HG02610 (cell line): ENCODE data around the gene CTIF.

Experiments used
- ATAC-seq: cut with Tn5 transposase; IDR thresholded peaks from one replicate; pipeline ENCODE4 v1.9.1; 2021; ENCODE audit warnings: mild to moderate bottlenecking, moderate library complexity; ENCODE audit not compliant: unreplicated experiment

The CTIF gene

DNA sequence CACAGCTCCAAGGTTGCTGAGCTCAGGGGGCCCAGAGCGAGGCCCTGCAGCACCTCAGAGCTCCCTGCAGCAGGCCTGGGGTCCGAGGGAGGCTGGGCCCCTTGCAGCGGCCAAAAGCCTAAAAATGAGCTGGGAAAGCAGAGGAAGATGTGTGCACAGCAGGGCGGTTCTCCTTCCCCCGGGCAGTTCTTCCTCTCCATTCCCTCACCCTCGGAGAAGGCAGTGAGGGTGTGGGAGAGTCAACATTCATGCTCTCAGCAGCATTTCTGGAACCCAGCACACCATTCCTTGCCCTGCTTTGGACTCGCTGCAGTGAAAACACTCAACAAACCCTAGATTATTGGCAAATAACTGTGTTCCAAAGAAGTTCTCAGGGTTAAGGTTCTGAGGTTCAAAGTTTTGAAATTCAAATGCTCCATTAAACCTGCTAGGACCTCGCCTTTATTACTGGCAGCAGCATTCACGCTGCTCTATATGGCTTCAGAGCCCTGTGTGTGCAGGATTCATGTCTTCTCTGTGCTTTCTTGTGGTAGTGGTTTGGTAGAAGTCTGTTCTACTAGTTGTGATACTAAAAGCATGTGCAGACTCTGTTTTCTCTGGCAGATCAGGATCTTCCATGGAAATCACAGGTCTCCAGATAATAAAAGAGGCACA is 79.1 kb downstream of the CTIF start:
- ATAC-seq: no peak

DNA sequence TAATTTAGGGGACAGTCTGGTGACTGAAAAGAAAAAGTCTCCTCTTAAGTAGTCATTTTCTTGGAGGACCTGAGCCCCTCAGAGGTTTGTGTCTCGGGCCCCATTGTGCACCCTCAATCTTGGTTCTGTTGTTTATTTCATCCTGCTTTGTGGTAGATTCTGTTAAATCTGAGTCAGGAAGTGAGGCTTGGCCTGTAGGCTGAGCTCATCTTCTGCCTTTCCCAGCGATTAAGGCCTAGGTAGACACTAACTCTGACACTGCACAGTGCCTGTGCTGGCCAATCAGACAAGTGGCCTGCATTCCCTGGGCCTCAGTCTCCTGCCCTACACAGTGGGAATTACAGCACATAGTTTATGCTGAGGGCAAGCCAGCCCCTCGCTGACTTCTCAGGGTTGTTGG is 80.2 kb downstream of the CTIF start:
- no peak for ATAC-seq

DNA sequence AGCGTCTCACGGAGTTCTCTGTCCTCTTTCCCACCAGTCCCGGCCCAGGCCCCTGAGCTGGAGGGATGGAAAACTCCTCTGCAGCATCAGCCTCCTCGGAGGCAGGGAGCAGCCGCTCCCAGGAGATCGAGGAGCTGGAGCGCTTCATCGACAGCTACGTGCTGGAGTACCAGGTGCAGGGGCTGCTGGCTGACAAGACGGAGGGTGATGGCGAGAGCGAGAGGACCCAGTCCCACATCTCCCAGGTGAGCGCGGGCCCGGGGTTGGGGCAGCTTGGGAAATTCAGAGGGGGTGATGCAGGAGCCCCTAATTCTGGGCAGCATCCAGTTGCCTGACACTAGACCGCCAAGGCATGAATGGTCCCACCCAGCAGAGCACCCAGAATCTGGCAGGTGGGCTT is 80.7 kb downstream of the CTIF start:
- ATAC-seq: no peak

DNA sequence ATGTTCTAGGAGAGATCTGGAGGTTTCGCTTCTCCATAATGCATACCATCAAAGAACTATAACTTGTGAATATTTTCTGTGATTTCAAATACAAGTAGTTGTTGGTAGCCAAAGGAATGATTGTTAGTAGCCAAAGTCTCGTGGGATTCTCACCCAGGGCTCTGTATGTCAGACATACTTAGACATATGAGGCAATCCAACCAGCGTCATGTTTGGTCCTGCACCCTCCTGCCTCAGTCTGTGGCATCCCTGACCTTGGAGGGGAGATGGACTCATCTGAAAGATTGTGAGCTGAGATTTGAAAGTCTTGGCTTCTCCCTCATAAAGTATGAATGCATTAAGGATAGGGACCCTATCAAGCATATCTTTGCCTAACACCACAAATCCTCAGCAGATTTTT is 81.2 kb downstream of the CTIF start:
- ATAC-seq: no peak

DNA sequence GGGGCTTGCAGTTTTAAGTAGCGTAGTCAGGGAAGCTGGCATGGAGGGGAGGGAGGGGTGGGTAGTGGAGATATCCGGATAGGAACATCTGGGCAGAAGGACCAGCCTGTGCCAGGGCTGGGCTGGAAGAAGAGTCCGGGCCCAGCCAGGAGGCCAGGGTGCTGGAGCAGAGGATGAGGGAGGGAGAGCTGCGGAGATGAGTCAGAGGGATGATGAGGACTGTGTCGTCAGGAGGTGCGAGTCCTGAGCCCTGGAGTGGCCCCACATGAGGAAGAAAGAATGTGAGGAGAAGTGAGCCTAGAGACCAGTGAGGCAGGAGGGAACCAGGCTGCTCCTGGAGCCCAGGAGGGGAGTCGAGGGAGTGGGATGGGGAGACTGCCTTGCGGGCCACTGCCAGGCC is 82.4 kb downstream of the CTIF start:
- no peak for ATAC-seq

DNA sequence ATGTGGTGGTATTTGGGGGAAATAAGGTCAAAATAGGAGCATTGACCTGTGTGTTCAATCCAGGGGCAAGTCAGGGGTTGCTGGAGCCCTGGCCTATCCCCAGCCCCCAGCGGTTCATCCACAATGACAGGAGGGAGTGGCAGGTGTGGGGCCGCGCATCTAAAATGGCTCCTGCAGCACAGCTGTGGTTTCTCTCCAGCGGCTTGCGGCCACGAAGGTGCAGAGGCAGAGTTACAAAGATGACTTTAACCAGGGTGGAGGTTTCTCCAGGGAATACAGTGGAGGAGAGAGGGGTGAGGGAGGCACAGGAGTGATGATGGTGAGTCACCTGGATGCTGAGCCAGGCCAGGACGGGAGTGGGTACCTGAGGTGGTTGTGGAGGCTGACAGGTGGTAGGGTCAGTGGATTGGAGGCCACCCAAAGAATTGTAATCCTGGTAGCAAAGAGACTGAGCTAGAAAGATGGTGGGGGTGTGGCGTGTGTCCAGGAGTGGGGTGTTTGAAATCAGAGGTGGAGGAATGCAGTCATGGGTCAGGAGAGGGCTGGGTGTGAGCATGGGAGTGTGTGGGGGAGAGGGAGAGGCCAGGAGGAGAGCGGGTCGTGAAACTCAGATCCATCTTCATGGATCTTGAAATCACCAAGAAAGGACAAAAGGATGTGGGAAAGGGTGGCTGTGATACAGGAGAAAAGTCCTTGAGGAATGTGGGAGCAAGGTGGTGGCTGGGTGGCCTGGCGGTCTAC is 83.2 kb downstream of the CTIF start:
- ATAC-seq: no peak

DNA sequence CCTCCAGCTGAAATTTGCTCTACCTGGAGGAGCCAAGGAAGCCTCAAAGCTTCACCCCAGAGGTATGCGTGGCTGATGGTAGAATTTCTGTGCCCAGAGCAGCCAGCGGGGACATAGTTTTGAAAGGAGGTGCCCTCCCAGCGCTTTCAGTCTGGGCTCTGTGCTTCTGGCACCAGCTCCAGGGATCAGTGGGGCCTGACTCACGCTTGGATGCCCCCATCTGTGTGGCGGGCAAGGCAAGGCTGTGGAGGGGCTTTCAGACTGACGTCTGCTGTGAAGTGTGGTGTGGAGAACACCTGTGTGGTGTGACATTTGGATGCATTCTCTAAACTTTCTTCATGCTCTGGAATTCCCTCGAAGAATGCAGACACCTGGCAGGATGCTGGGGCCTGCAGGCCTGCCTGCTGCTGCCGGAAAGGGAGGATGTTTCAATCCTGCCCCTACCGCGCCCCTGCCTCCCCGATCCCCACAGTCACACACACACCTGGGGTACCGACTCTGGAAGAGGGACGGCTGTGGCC is 84.1 kb downstream of the CTIF start:
- ATAC-seq: no peak

DNA sequence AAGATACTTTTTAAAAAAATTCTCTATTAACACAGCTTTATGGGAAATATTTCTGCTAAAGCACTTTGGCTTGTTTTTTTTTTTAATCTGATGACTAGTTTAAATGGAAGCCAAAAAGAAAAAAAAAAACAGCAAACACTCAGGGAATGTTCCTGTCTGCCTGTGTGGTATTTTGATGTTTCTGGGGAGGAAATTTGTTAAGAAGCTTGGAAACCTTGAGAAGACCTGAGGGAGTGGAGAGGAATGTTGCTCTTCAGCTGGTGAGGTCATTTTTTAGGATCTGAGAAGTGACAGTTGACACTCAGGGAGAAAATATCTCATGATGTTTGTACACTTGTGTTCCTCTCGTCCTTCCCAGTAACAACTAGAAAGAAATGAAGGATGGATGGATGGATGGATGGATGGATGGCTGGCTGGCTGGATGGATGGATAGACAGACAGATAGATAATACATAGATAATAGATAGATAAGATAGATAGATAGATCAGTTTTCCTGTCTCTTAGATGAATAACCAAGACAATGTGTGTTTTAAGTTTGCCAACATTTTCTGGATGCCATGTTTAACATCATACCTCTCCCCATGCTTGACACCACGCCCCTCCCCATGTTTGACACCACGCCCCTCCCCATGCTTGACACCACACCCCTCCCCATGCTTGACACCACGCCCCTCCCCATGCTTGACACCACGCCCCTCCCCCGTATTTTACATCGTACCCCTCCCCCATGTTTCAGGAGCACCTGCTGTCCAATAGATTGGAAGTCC is 84.8 kb downstream of the CTIF start:
- no peak for ATAC-seq

DNA sequence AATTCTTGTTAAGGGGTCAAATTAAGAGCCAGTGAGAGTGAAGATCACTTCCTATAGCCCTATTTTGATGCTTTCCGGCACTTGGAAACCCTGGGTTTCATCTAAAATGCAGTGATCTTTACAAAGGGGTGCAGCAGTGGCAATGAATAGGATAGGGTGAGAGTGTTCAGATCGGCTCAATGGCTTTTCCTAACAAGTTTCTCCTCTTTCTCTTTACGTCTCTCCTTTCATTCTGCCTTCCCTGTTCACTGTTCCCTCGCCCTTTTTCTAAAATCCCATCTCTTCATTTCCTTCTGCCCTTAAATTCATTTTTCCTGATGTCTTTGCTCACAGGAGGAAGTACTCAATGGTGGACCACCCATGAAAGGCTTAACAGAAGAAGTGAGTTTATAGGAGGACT is 86.0 kb downstream of the CTIF start:
- no peak for ATAC-seq

DNA sequence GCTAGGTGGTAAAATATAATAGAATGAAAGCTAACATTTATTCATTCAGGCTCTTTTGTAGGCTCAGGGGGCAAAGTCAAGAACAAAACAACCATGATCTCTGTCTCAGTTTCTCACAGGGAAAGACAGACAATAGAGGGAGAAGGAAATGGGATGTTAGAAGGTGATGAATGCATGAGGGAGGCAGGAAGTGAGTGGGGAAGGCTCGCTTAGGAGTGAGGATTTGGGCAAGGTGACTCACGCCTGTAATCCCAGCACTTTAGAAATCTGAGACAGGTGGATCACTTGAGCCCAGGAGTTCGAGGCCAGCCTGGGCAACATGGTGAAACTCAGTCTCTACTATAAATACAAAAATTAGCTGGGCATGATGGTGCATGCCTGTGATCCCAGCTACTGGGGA is 88.4 kb downstream of the CTIF start:
- no peak for ATAC-seq

DNA sequence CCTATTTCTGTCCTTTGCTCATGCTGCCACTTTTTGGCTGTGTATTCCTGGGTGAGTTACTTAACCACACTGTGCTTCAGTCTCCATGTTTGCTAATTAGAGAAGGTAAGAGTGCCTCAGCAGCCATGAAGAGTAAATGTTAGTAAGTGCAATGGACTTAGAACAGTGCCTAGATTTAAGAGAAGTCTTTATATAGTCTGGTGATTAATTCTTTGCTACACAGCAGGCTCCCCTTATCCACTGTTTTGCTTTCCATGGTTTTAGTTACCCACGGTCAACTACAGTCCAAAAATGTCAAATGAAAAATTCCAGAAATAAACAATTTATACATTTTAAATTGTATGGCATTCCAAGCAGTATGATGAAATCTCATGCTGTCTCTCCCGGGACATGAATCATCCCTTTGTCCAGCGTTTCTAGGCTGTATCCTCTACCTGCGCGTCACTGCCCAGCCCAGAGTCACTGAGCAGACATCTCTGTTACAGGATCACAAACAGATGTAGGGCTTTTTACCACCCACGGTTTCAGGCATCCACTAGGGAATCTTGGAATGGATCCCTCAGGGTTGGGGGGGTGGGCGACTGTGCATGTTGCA is 91.0 kb downstream of the CTIF start:
- ATAC-seq: no peak

DNA sequence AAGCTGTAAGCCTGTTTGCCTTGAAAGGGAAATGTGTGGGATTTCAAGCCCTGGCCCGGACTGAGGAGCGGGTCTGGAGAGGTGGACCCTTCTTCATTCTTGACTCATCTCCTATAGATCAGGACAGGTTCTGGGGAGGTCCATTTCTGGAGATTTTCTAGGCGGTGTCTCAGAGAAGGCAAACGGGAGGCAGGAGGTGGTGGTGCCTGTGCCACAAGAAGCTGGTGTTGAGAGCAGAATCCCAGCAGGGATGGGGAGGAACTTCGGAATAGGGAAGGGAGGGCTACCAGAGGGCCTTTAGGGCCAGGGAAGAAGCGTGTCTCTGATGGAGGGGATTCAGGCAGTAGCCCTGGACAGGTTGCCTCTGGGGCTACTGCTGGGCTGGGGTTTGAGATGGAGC is 93.0 kb downstream of the CTIF start:
- ATAC-seq: no peak

DNA sequence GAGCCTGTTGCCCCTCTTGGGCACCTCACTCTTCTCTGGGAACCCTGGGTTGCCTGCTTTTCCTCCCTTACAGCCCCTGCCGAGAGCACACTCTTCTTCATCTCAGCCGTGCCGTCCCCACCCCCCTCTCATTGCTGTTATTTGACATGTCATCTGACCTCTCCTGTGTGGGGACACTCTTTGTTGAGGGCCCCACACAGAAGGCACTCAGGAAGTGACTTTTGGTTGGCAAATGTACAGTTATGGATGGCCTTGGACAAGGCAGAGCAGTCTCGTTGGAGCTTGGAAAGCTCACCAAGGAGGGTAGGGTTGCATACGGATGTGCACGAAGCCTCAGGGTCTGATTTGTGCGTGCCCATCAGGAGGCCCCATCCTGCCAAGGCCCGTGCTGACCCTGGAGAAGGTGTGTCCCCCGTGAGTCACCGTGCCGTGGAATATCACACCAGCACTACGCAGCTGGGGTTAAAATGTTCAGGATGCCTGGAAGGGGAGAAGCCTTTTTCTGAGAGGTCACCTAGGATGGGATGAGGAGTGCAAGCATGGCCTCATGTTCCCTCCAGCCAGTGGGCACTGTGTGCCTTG is 93.9 kb downstream of the CTIF start:
- no peak for ATAC-seq

DNA sequence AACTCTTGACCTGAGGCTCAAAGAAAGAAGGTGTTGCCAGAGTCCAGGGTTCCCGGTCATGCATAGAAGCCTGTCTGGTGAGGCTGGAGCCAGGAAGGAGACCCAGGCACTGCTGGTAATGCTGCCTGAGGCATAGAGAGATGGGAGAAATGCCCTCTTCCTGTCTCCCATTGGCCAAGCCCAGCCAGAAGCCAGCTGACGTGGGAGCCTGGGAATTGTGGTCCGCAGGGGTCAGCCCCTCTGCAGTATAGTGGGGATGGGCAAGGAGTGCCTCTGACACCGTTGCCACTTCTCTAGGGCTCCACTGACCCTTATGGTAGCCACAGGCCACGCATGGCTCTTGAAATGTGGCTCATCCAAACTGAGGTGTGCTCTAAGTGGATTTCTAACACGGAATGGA is 95.7 kb downstream of the CTIF start:
- no peak for ATAC-seq

DNA sequence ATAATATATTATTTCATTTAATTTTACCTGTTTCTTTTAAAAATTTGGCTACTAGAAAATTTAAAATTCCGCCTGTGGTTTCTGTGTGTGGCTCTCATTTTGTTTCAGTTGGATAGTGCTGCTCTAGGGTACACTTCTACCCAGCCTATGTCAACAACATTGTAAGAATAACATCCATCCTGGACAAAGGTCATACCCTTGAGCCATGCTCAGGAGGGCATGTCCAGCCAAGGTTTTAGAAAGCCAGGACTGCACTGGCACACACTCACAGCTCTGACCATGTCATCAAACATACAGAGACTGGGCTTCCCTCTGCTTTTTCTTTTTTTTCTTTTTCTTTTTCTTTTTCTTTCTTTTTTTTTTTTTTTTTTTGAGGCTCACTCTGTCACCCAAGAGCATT is 96.1 kb downstream of the CTIF start:
- no peak for ATAC-seq

DNA sequence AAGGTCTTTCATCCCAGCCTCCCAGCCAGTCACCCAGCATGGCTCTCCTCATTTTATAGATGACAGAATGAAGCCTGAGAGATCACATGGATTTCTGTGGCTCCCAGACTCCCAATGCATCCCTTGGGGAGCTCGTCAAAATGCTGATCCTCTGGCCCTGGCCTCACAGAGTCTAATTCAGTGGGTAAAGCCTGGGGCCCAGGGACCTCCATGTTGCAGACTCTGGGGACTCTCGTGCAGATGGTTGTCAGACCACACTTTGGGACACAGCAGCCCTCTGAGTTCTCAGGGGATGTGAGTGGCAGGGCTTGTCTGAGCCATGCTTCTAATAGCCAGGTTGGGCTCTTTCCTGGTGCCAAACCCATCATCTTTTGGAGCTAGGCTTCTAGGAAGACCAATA is 97.0 kb downstream of the CTIF start:
- no peak for ATAC-seq

DNA sequence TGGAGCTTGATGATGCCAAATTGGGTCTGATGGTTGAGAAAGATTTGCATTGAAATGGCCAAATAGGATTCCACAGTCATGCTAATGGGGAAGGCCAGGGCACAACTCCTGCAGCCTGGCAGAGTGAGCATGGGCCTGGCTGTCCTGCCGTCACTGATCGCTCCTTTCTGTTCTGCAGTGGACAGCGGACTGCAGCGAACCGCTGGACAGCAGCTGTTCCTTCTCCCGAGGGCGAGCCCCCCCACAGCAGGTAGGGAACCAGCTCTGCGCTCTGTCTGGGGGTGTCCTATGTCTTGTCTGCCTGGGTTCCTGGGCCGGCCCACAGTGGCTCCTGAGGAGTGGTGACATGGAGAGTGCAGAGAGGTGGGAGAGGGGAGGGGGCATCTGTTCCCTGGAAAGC is 97.6 kb downstream of the CTIF start:
- no peak for ATAC-seq

DNA sequence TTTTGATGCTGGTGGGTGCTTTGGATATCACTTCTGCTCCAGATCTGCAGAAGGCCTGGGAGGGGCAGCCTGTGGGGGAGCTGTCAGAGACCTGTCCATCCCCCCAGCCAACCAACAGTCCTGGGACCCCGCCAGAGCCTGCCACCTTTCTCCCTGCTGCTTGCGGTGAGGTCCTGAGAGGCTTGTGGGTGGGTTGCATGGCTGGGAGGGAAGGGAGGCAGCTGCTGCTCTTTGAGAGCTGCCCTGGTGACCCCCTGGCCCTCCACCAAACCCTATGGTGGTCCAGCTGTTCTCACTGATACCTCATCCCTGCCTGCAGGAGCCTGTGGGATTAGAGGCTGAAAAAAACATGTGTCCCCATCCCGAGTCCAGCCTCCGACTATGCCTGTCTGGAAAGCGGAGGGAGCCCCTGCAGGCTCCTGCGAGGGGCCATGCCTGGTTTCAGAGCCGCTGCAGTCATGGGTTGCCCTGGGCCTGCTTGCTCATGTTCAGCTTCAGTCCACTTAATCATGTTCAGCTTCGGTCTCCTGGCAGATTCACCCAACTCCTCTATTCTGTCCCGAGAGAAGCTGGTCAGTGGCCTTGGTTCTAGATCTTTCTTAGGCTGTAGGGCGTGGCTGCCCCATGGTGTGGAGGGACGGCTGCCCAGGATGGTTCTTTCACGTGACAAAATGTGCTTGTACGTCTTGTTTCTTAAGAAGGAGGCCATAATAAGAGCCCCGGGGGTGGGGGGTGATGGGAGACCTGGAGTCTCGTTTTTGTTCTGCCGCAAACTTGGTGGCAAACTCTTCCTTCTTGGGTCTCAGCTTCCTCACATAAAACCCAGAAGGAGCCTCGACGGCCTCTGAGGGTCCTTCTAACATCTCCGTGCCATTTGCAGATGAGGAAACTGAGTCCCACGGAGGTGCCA is 98.5 kb downstream of the CTIF start:
- ATAC-seq: no peak

DNA sequence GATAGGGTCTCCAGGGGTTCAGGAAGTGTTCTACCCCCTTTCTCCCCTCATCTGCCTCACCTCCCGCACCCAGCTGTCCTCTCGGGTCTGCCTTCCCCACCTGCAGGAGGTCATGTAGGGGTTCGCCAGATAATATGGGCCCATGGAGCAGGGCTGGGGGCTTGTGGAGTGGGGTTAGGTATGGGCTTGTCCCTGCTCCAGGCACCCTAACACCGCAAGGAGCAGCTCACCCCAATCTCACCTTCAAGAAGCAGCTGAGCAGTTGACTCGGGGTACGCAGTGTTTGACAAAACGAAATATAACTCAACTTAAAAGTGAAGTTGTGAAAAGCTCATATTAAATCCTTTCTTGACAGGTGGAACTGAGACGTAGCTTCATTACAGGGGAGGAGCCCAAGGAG is 99.6 kb downstream of the CTIF start:
- no peak for ATAC-seq
